Adipocyte (in vitro differentiated cells): ENCODE measurements around the gene RNF146.
"Not testable (repeated sequence)": the region's sequence is repeated elsewhere in the genome, so short reads cannot be mapped to it uniquely, and the experiment has no call there.

Experiments
- DNase-seq: peaks from one replicate; pipeline ENCODE4 v3.0.0-alpha.2; 2015; ENCODE audit warnings: low read depth
- H3K27me3 ChIP-seq: replicated peaks from 2 replicates; pipeline ENCODE4 v1.7.0; 2013; ENCODE audit warnings: mild to moderate bottlenecking, low read length, moderate library complexity; ENCODE audit not compliant: control insufficient read depth, insufficient read depth
- H3K36me3 ChIP-seq: 2 replicates; pipeline ENCODE4 v1.7.0; 2013; ENCODE audit warnings: low read length, mild to moderate bottlenecking, moderate library complexity; ENCODE audit not compliant: control insufficient read depth, insufficient read depth, severe bottlenecking
- H3K4me1 ChIP-seq: 2 replicates; pipeline ENCODE4 v1.7.0; 2013; ENCODE audit warnings: mild to moderate bottlenecking, low read length, moderate library complexity; ENCODE audit not compliant: control insufficient read depth, insufficient read depth
- H3K4me3 ChIP-seq: 2 replicates; pipeline ENCODE4 v1.7.0; 2013; ENCODE audit warnings: mild to moderate bottlenecking, low read length, moderate library complexity
- H3K9ac ChIP-seq: 2 replicates; pipeline ENCODE4 v1.7.0; 2013; ENCODE audit warnings: mild to moderate bottlenecking, low read length, moderate library complexity
- H3K9me3 ChIP-seq: 2 replicates; pipeline ENCODE4 v1.7.0; 2013; ENCODE audit warnings: mild to moderate bottlenecking, low read length, moderate library complexity; ENCODE audit not compliant: control insufficient read depth

Gene RNF146

DNA sequence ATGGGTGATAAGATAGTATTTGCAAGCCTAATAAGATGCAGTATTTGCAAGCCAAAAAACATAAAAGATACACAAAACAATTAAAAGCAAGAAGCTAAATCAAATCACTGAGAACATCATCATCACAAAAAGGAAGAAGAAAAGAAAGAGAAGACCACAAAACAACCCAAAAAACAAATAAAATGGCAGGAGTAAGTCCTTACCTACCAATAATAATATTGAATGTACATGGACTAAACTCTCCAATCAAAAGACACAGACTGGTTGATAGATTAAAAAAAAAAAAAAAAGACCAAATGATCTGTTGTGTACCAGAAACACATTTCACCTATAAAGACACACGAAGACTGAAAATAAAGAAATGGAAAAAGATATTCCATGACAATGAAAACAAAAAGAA lies 39.1 kb downstream of the RNF146 start:
- DNase-seq, result no peak
- no peaks in the 10 kb centered on the region for H3K27me3 ChIP-seq
- peaks cover 59% of the 10 kb centered on the region for H3K36me3 ChIP-seq
- H3K9ac ChIP-seq, result no peak overlapping the region
- peaks cover 14% of the 10 kb centered on the region for H3K9me3 ChIP-seq
- H3K4me3 ChIP-seq, result no peak overlapping the region
- peaks cover 8% of the 10 kb centered on the region for H3K4me1 ChIP-seq

- Histone ChIP-seq H3K9me3 (no peaks in the 10 kb centered on the region), H3K36me3 (peaks cover 75% of the 10 kb centered on the region), H3K4me3 (no peak overlapping the region), H3K27me3 (no peaks in the 10 kb centered on the region), H3K4me1 (no peaks in the 10 kb centered on the region), H3K9ac (no peak overlapping the region)
- no peak for DNase-seq
Observed at GRCh38 chr6:127317388-127318128, 50.9 kb downstream of the RNF146 start.

DNA sequence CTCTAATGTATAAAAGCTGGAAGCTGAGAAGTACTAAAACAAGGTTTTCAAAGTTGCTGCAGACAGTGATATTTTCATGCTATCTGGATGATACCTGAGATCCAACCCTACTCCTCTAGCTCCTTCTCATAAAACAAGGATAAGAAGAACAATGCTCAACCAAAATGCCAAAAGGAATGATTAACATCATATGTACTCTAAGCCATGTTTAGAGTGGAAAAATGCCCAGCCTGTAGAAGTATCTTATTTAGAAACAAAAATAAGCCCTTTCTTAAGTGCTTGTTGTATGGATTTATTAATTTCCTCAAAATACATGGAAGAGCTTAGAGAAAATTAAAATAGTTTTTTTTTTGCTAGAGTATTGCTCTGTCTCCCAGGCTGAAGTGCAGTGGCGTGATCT lies 53.0 kb downstream of the RNF146 start:
- Histone ChIP-seq H3K27me3 (no peaks in the 10 kb centered on the region), H3K4me1 (no peaks in the 10 kb centered on the region), H3K4me3 (no peak overlapping the region), H3K36me3 (peaks cover 74% of the 10 kb centered on the region), H3K9ac (no peak overlapping the region), H3K9me3 (no peaks in the 10 kb centered on the region)
- DNase-seq, result peak; percentile 60

DNA sequence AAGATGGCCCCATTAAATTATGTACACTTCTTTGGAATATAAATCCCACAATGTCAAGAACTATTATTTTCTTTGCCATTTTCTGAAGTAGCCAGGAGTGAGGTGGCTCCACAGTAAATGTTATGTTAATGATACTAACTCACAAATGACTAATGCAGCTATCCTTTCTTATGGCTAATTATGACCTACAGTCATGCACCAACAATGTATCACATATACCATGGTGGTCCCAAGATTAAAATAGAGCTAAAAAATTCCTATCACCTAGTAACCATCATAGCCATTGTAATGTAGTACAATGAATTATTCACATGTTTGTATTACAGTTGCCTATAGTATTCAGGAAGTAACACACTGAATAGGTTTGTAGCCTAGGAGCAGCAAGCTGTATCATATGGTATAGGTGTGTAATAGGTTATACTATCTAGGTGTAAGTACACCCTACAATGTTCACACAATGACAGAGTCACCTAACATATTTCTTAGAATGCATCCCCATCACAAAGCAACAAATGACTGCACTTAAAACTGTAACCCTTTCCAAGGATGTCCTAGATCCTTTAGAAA lies 61.5 kb downstream of the RNF146 start:
- Histone ChIP-seq H3K27me3 (no peaks in the 10 kb centered on the region), H3K36me3 (peaks cover 74% of the 10 kb centered on the region), H3K4me3 (no peak overlapping the region), H3K9me3 (no peaks in the 10 kb centered on the region), H3K9ac (no peak overlapping the region), H3K4me1 (no peaks in the 10 kb centered on the region)
- DNase-seq, result no peak

DNA sequence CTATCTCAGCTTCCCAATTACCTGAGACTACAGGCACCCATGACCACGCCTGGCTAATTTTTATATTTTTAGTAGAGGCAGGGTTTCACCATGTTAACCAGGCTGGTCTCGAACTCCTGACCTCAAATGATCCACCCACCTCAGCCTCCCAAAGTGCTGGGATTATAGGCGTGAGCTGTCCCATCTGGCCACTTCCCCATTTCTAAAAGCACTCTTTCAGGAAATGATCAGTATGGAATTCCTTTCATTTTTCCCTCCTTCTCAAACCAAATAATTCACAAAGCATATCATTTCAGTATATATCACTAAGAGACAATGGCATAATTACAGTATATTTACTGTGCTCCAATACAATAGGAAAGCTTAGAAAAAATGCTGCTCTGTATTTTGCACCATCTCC lies 64.6 kb downstream of the RNF146 start:
- H3K4me3 ChIP-seq, H3K4me1 ChIP-seq, DNase-seq, H3K9ac ChIP-seq, H3K27me3 ChIP-seq, H3K9me3 ChIP-seq: not testable (repeated sequence)
- peaks cover 42% of the 10 kb centered on the region for H3K36me3 ChIP-seq

DNA sequence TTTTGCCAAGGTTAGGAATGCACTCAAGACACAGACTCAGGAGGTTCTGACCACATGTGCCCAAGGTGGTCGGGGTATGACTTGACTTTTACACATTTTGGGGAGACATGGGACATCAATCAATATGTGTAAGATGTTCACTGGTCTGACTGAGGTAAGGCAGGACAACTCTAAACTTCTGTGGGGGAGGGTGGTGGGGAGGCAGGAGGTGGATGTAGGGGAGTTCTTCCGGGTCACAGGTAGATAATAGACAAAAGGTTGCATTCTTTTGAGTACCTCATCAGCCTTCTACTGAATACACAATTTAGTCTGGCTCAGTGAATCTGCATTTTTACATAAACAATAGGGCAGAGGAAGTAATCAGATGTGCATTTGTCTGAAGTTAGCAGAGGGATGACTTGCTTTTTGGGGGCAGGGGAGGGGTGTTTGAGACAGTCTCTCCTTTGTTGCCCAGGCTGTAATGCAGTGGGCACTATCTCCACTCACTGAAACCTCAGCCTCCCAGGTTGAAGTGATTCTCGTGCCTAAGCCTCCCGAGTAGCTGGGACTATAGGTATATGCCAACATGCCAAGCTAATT lies 65.8 kb downstream of the RNF146 start:
- H3K36me3 ChIP-seq, result peaks cover 30% of the 10 kb centered on the region
- no peaks in the 10 kb centered on the region for H3K27me3 ChIP-seq
- H3K9ac ChIP-seq, result no peak overlapping the region
- H3K4me3 ChIP-seq, result no peak overlapping the region
- peaks cover 6% of the 10 kb centered on the region for H3K4me1 ChIP-seq
- DNase-seq, result no peak
- no peaks in the 10 kb centered on the region for H3K9me3 ChIP-seq
